A673 (cell line): ENCODE results near the gene NT5C.

Experiments used
- CTCF ChIP-seq: fragments of 300-800, 200-600 bp; sonication (generic); conservative IDR thresholded peaks from 2 replicates; pipeline ENCODE4 v1.5.1; 2017; ENCODE audit warnings: low read depth, mild to moderate bottlenecking, antibody characterized with exemption, low read length, moderate library complexity, mixed read lengths
- EZH2 ChIP-seq: fragments of 200-600 bp; sonication (generic); IDR thresholded peaks from 2 replicates; pipeline ENCODE4 v1.6.1; 2017; ENCODE audit warnings: borderline replicate concordance, low read depth, mild to moderate bottlenecking, mixed read lengths, antibody characterized with exemption, low read length; ENCODE audit not compliant: poor library complexity, severe bottlenecking

GRCh38 chr17:75108193-75108592, 23.3 kb downstream of the NT5C start:
- no peak for TF ChIP-seq CTCF
- no peak for TF ChIP-seq EZH2
